ENCODE results near the gene PWWP2B. TPM values are rescaled to one million over a fixed set of nuclear protein-coding genes. Genes with fewer than 3 reads are reported as not detected.

Gene PWWP2B
- total RNA-seq, 4 donors from 2014 or later: 11.8 to 25.5 (median 14.3) TPM

DNA sequence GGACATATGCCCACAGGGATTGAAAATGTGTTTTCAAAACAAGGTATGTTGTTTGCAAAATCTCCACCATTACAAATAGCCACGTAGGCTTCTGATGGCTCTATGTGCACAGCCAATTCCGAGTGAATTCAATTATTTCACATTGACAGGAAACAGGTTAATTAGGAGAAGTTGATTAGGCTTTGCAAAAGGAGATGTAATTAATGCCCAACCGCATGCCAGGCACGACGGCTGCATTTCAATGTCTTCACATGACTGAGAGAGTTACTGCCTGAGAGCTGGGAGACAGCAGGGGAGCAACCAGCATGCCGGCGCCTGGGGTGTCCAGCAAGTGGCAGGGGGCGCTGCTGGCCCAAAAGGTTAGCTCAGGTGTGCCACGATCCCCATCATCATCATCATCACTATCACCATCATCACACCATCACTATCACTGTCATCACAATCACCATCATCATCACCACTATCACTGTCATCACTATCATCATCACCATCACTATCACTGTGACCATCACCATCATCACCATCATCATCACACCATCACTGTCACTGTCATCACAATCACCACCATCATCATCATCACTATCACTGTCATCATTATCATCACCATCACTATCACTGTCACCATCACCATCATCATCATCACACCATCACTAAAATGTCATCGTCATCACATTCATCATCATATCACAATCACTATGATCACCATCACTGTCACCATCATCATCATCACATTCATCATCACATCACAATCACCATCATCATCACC is 30.2 kb downstream of the PWWP2B start:
- TF ChIP-seq EP300 (IDR thresholded peaks at IDR 0.05): no peak
- TF ChIP-seq POLR2A (IDR thresholded peaks at IDR 0.05; ENCODE audit: low read depth): no peak
- no peak for TF ChIP-seq POLR2AphosphoS5 (IDR thresholded peaks at IDR 0.05)
- no peak for TF ChIP-seq CTCF (IDR thresholded peaks at IDR 0.05)
- H3K4me1 ChIP-seq: peaks cover 9 to 32% (median 27%) of the 10 kb centered on the region in 4 donors
- H3K9me3 ChIP-seq: no peaks in the 10 kb centered on the region
- intact Hi-C loops (cut with DNase I): no loop called here
- H3K27ac ChIP-seq (replicated peaks in 1 of 4): no peak overlapping the region
- 84% methylated on average over 10 of the region's 10 CpGs for WGBS
- peaks cover 0 to 7% (median 0%) of the 10 kb centered on the region in 4 donors for H3K36me3 ChIP-seq
- no peak overlapping the region for H3K4me3 ChIP-seq
- no peak for DNase-seq (ENCODE audit: extremely low spot score)
- H3K27me3 ChIP-seq: no peaks in the 10 kb centered on the region

- H3K4me1 ChIP-seq: peaks cover 5 to 24% (median 20%) of the 10 kb centered on the region in 4 donors
- peaks cover 0 to 7% (median 0%) of the 10 kb centered on the region in 4 donors for H3K36me3 ChIP-seq
- H3K27me3 ChIP-seq: no peaks in the 10 kb centered on the region
- DNase-seq (ENCODE audit: extremely low spot score): no peak
- TF ChIP-seq POLR2A (IDR thresholded peaks at IDR 0.05; ENCODE audit: low read depth): no peak
- no peak for TF ChIP-seq EP300 (IDR thresholded peaks at IDR 0.05)
- no peak for TF ChIP-seq POLR2AphosphoS5 (IDR thresholded peaks at IDR 0.05)
- TF ChIP-seq CTCF (IDR thresholded peaks at IDR 0.05): no peak
- H3K9me3 ChIP-seq: no peaks in the 10 kb centered on the region
- no peak overlapping the region for H3K4me3 ChIP-seq
- H3K27ac ChIP-seq (replicated peaks in 1 of 4): no peak overlapping the region
- intact Hi-C loops (cut with DNase I): no loop called here
- WGBS: 92% methylated on average over 2 of the region's 2 CpGs
Observed at GRCh38 chr10:132427939-132428367, 31.0 kb downstream of the PWWP2B start.

GRCh38 chr10:132428486-132428995 is 31.5 kb downstream of the PWWP2B start:
- no peaks in the 10 kb centered on the region for H3K27me3 ChIP-seq
- H3K9me3 ChIP-seq: no peaks in the 10 kb centered on the region
- no peak for DNase-seq (ENCODE audit: extremely low spot score)
- peaks cover 0 to 18% (median 14%) of the 10 kb centered on the region in 4 donors for H3K4me1 ChIP-seq
- H3K36me3 ChIP-seq: peaks cover 0 to 7% (median 0%) of the 10 kb centered on the region in 4 donors
- 98% methylated on average over 9 of the region's 11 CpGs for WGBS
- no peak for TF ChIP-seq POLR2AphosphoS5 (IDR thresholded peaks at IDR 0.05)
- no peak for TF ChIP-seq CTCF (IDR thresholded peaks at IDR 0.05)
- no peak for TF ChIP-seq POLR2A (IDR thresholded peaks at IDR 0.05; ENCODE audit: low read depth)
- TF ChIP-seq EP300 (IDR thresholded peaks at IDR 0.05): no peak
- intact Hi-C loops (cut with DNase I): no loop called here
- no peak overlapping the region for H3K27ac ChIP-seq (replicated peaks in 1 of 4)
- H3K4me3 ChIP-seq: no peak overlapping the region

GRCh38 chr10:132429281-132430230 is 32.6 kb downstream of the PWWP2B start:
- Histone ChIP-seq H3K4me3 (no peak overlapping the region), H3K4me1 (peaks cover 0 to 12% (median 9%) of the 10 kb centered on the region in 4 donors), H3K27ac (replicated peaks in 1 of 4) (no peak overlapping the region), H3K9me3 (no peaks in the 10 kb centered on the region), H3K36me3 (peaks cover 0 to 7% (median 0%) of the 10 kb centered on the region in 4 donors), H3K27me3 (no peaks in the 10 kb centered on the region)
- TF ChIP-seq CTCF (IDR thresholded peaks at IDR 0.05) (no peak), EP300 (IDR thresholded peaks at IDR 0.05) (no peak), POLR2AphosphoS5 (IDR thresholded peaks at IDR 0.05) (no peak), POLR2A (IDR thresholded peaks at IDR 0.05; ENCODE audit: low read depth) (no peak)
- WGBS: 92% methylated on average over 2 of the region's 18 CpGs
- DNase-seq (ENCODE audit: extremely low spot score): no peak
- intact Hi-C loops (cut with DNase I): no loop called here

All from esophagus muscularis mucosa (tissue), 4 donors.